HCT116 (cell line): ENCODE measurements around the gene DRGX. TPM values are rescaled to one million over a fixed set of nuclear protein-coding genes. Genes with fewer than 3 reads are reported as not detected.

ENCODE experiments used
- ATAC-seq: fragments of 200-7000 bp; cut with Tn5 transposase; 2 replicates; pipeline ENCODE4 v1.9.1; 2020; ENCODE audit warnings: mild to moderate bottlenecking, moderate library complexity
- BruUV-seq: library from RNA; stranded (reverse); fragments of 400-500 nt; replicated peaks from 2 replicates; lab custom pipeline; 2021; lab: Mats Ljungman, UMichigan
- CTCF ChIA-PET: fragments of 300-600 bp; sonication (Branson Sonifier 250); formaldehyde crosslinking; loops from one replicate; lab custom pipeline; 2021; ENCODE audit warnings: antibody characterized with exemption; lab: Charles Lee
- POLR2A ChIA-PET: fragments of 300-600, 350-600 bp; sonication (Branson Sonifier 250); formaldehyde crosslinking; loops from one replicate; lab custom pipeline; 2021; ENCODE audit warnings: antibody characterized with exemption; lab: Charles Lee
- RAD21 ChIA-PET, 2 experiments: fragments of 300-600 bp; sonication (Branson Sonifier 250); formaldehyde crosslinking; loops; one replicate each; lab custom pipeline; 2023; ENCODE audit warnings: low total read pairs in 2 of 2; ENCODE audit not compliant: uncharacterized antibody in 2 of 2, unreplicated experiment in 2 of 2, low non-redundant PET in 1 of 2; lab: Charles Lee
- DNase-seq: peaks from one replicate; pipeline ENCODE4 v3.0.0-alpha.2; 2010; ENCODE audit warnings: low read depth, low spot score
- H2AFZ ChIP-seq: fragments of 200-600 bp; shearing (Covaris generic), sonication (generic); 2 replicates; pipeline ENCODE4 v1.6.1; 2017; ENCODE audit warnings: low read depth, mixed run types, mixed read lengths, antibody characterized with exemption, low read length; ENCODE audit not compliant: poor library complexity, severe bottlenecking
- H3K27ac ChIP-seq: 2 replicates; pipeline ENCODE4 v1.5.1; 2012; ENCODE audit warnings: low read depth, low read length
- H3K27me3 ChIP-seq: fragments of 200-600 bp; sonication (generic); 2 replicates; pipeline ENCODE4 v1.6.1; 2016; ENCODE audit warnings: mixed run types, low read length, mixed read lengths; ENCODE audit not compliant: insufficient read depth
- H3K36me3 ChIP-seq, 2 experiments: fragments of 200-500 bp in 1 of 2; fragments of 200-600 bp in 1 of 2; sonication (Bioruptor generic) in 1 of 2; sonication (generic) in 1 of 2; 2 replicates each; pipeline versions ENCODE4 v1.5.1 to v1.6.1; 2014 to 2016; ENCODE audit warnings: low read length in 2 of 2, inconsistent platforms in 1 of 2, mixed read lengths in 1 of 2, mixed run types in 1 of 2; ENCODE audit not compliant: insufficient read depth in 2 of 2, control insufficient read depth in 1 of 2
- H3K4me1 ChIP-seq, 2 experiments: fragments of 200-600 bp in 1 of 2; sonication (generic) in 1 of 2; 2 replicates each; pipeline versions ENCODE4 v1.5.1 to v1.6.1; 2012 to 2017; ENCODE audit warnings: low read length in 2 of 2, inconsistent platforms in 1 of 2, mild to moderate bottlenecking in 1 of 2, mixed read lengths in 1 of 2, mixed run types in 1 of 2, moderate library complexity in 1 of 2; ENCODE audit not compliant: insufficient read depth in 2 of 2, control insufficient read depth in 1 of 2
- H3K4me2 ChIP-seq: fragments of 200-600 bp; sonication (generic); 2 replicates; pipeline ENCODE4 v1.6.1; 2017; ENCODE audit warnings: mixed run types, low read length, mixed read lengths
- H3K4me3 ChIP-seq, 2 experiments: fragments of 200-600 bp in 1 of 2; sonication (generic) in 1 of 2; replicated peaks in 1 of 2; 2 replicates each; pipeline ENCODE4 v1.5.1; 2011 to 2016; ENCODE audit warnings: low read length in 2 of 2, control low read depth in 1 of 2, low read depth in 1 of 2, mild to moderate bottlenecking in 1 of 2, mixed read lengths in 1 of 2, mixed run types in 1 of 2
- H3K79me2 ChIP-seq: fragments of 200-600 bp; sonication (generic); 2 replicates; pipeline ENCODE4 v1.6.1; 2017; ENCODE audit warnings: mild to moderate bottlenecking, mixed run types, low read length, moderate library complexity, mixed read lengths; ENCODE audit not compliant: insufficient read depth
- H3K9ac ChIP-seq: fragments of 200-600 bp; sonication (generic); 2 replicates; pipeline ENCODE4 v1.6.1; 2016; ENCODE audit warnings: low read length, mixed read lengths
- H3K9me2 ChIP-seq: fragments of 200-600 bp; sonication (generic), shearing (Covaris generic); 2 replicates; pipeline ENCODE4 v1.6.1; 2017; ENCODE audit warnings: mixed run types, mild to moderate bottlenecking, moderate library complexity; ENCODE audit not compliant: insufficient read depth
- H3K9me3 ChIP-seq, 2 experiments: fragments of 200-500 bp in 1 of 2; fragments of 200-600 bp in 1 of 2; sonication (Bioruptor generic) in 1 of 2; sonication (generic) in 1 of 2; 2 replicates each; pipeline ENCODE4 v1.6.1; 2014 to 2017; ENCODE audit warnings: low read length in 2 of 2, mixed read lengths in 2 of 2, inconsistent platforms in 1 of 2, low read depth in 1 of 2, mild to moderate bottlenecking in 1 of 2, mixed run types in 1 of 2, moderate library complexity in 1 of 2; ENCODE audit not compliant: control insufficient read depth in 1 of 2, insufficient read depth in 1 of 2
- H4K20me1 ChIP-seq: fragments of 200-600 bp; sonication (generic), shearing (Covaris generic); 2 replicates; pipeline ENCODE4 v1.6.1; 2017; ENCODE audit warnings: mixed run types, mild to moderate bottlenecking, moderate library complexity; ENCODE audit not compliant: insufficient read depth
- CBX3 ChIP-seq: IDR thresholded peaks from 2 replicates; pipeline ENCODE4 v1.6.1; 2012; ENCODE audit warnings: low read depth
- CEBPB ChIP-seq: IDR thresholded peaks from 2 replicates; pipeline ENCODE4 v1.6.1; 2012; ENCODE audit warnings: low read depth
- ELF1 ChIP-seq: IDR thresholded peaks from 2 replicates; pipeline ENCODE4 v1.6.1; 2012; ENCODE audit warnings: low read depth, borderline replicate concordance
- FOSL1 ChIP-seq: IDR thresholded peaks from 2 replicates; pipeline ENCODE4 v1.6.1; 2012; ENCODE audit warnings: low read depth
- JUND ChIP-seq: IDR thresholded peaks from 2 replicates; pipeline ENCODE4 v1.6.1; 2012
- POLR2A ChIP-seq: IDR thresholded peaks from 2 replicates; pipeline ENCODE4 v1.7.0; 2011; ENCODE audit warnings: borderline replicate concordance; ENCODE audit not compliant: insufficient read depth, insufficient read length; ENCODE audit errors: extremely low read depth
- POLR2AphosphoS5 ChIP-seq: IDR thresholded peaks from 2 replicates; pipeline ENCODE4 v1.6.1; 2011; ENCODE audit warnings: mild to moderate bottlenecking, low read depth, low read length, moderate library complexity
- RAD21 ChIP-seq: IDR thresholded peaks from 2 replicates; pipeline ENCODE4 v1.6.1; 2012; ENCODE audit warnings: low read depth, mild to moderate bottlenecking
- SIN3A ChIP-seq: IDR thresholded peaks from 2 replicates; pipeline ENCODE4 v1.6.1; 2012; ENCODE audit warnings: low read depth
- SP1 ChIP-seq: IDR thresholded peaks from 2 replicates; pipeline ENCODE4 v1.6.1; 2012; ENCODE audit warnings: low read depth
- SRF ChIP-seq: IDR thresholded peaks from 2 replicates; pipeline ENCODE4 v1.6.1; 2012; ENCODE audit warnings: low read depth
- YY1 ChIP-seq: IDR thresholded peaks from 2 replicates; pipeline ENCODE4 v1.6.1; 2011; ENCODE audit warnings: low read length, low read depth, moderate library complexity, mild to moderate bottlenecking; ENCODE audit not compliant: insufficient replicate concordance; ENCODE audit errors: extremely low read depth
- intact Hi-C: fragments of 100-400 bp; cut with micrococcal nuclease; formaldehyde crosslinking; loops from 2 replicates; pipeline ENCODE4 v1.10.0; 2022
- total RNA-seq: library from RNA; stranded (reverse); gene quantifications from one replicate; pipeline ENCODE4 v1.2.1, GENCODE V29; 2021; ENCODE audit not compliant: unreplicated experiment
- TF ChIP-seq, protein P1 (sequence below): IDR thresholded peaks from 2 replicates; pipeline ENCODE4 v1.6.1; 2012
- TF ChIP-seq, protein P2 (sequence below): IDR thresholded peaks from 2 replicates; pipeline ENCODE4 v1.6.1; 2012
- TF ChIP-seq, protein P3 (sequence below): IDR thresholded peaks from 2 replicates; pipeline ENCODE4 v1.6.1; 2011; ENCODE audit warnings: mild to moderate bottlenecking, low read length, moderate library complexity; ENCODE audit not compliant: insufficient replicate concordance; ENCODE audit errors: extremely low read depth
- TF ChIP-seq, protein P4 (sequence below), 3 experiments: fragments of 200-600 bp in 1 of 3; sonication (generic) in 1 of 3; IDR thresholded peaks in 2 of 3; conservative IDR thresholded peaks in 1 of 3; 2 replicates each; pipeline ENCODE4 v1.5.1; 2012 to 2017; ENCODE audit warnings: low read depth in 2 of 3, low read length in 2 of 3, antibody characterized with exemption in 1 of 3, borderline replicate concordance in 1 of 3, control low read depth in 1 of 3, mild to moderate bottlenecking in 1 of 3, mixed read lengths in 1 of 3, mixed run types in 1 of 3, moderate library complexity in 1 of 3; ENCODE audit not compliant: insufficient read depth in 1 of 3

Gene DRGX
- total RNA-seq, 1 experiment from 2014 or later: not detected

DNA sequence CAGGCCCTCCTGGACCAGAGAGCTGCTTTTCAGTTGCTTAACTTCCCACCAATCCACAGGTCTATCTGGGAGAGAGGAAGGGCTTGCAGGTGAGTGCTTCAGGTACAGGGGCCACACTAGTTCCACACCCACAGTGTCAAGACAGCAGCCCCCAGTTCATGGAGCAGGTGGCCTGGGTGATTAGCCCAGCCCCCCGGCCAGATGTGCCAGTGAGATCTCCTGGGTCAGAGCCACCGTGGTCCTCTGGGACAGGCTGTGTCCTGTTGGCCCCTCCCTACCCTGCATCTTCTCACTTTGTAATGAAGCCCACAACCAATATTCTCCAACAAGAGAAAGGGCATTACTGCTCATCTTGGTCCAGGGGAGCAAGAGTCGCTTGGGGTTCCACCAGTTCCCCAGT, 30.6 kb downstream of the DRGX start:
- ChIA-PET CTCF (no interaction called here), RAD21 (no interaction called here), POLR2A (no interaction called here)
- Histone ChIP-seq H3K4me2 (no peak overlapping the region), H3K9me2 (no peaks in the 10 kb centered on the region), H3K9ac (no peak overlapping the region), H3K79me2 (no peaks in the 10 kb centered on the region), H3K9me3 (no peaks in the 10 kb centered on the region), H3K27me3 (0 out of 2 replicates have a peak, but pooled peaks cover 8% of the 10 kb centered on the region), H3K4me3 (no peak overlapping the region), H3K36me3 (no peaks in the 10 kb centered on the region), H3K4me1 (peaks cover 0 to 5% of the 10 kb centered on the region in 2 experiments; a peak in 2 of 4 replicates), H2AFZ (no peak overlapping the region), H3K27ac (no peak overlapping the region), H4K20me1 (no peaks in the 10 kb centered on the region)
- BruUV-seq: no TSS peak
- TF ChIP-seq JUND: no peak
- TF ChIP-seq YY1: no peak
- TF ChIP-seq, protein P1, sequence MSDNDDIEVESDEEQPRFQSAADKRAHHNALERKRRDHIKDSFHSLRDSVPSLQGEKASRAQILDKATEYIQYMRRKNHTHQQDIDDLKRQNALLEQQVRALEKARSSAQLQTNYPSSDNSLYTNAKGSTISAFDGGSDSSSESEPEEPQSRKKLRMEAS: no peak
- no peak for TF ChIP-seq RAD21
- TF ChIP-seq FOSL1: no peak
- TF ChIP-seq SRF: no peak
- no peak for TF ChIP-seq ELF1
- no peak for TF ChIP-seq SP1
- TF ChIP-seq POLR2AphosphoS5: no peak
- TF ChIP-seq CBX3: no peak
- no peak for TF ChIP-seq POLR2A
- TF ChIP-seq CEBPB: no peak
- intact Hi-C loops: no loop called here
- DNase-seq: no peak
- ATAC-seq: no peak

DNA sequence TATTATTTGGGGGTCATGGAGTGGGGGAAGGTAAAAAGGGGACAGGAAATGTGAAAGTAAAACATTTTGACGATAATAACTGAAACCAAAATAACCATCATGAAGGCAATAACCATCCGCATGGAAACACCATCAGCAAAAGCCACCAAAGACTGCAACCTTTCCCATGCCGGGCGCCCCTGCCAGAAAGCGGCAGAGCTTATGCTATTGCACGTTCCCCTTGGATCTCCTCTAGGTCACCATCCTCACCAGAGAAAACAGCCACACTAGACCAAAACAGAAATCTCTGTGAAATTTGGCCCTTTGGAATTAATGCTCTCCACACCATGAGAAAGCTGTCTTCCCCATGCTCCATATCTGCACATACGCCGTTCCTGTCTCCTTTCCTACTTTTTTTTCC, 31.1 kb downstream of the DRGX start:
- Histone ChIP-seq H4K20me1 (no peaks in the 10 kb centered on the region), H3K27ac (no peak overlapping the region), H3K4me2 (no peak overlapping the region), H3K9ac (no peak overlapping the region), H3K27me3 (0 out of 2 replicates have a peak, but pooled peaks cover 8% of the 10 kb centered on the region), H3K9me2 (no peaks in the 10 kb centered on the region), H3K4me3 (no peak overlapping the region), H3K79me2 (no peaks in the 10 kb centered on the region), H3K4me1 (peaks cover 0 to 5% of the 10 kb centered on the region in 2 experiments; a peak in 2 of 4 replicates), H3K9me3 (no peaks in the 10 kb centered on the region), H3K36me3 (no peaks in the 10 kb centered on the region), H2AFZ (no peak overlapping the region)
- ChIA-PET CTCF (no interaction called here), RAD21 (no interaction called here), POLR2A (no interaction called here)
- ATAC-seq (no peak), DNase-seq (no peak)
- no TSS peak for BruUV-seq
- intact Hi-C loops: no loop called here
- TF ChIP-seq, protein P2, sequence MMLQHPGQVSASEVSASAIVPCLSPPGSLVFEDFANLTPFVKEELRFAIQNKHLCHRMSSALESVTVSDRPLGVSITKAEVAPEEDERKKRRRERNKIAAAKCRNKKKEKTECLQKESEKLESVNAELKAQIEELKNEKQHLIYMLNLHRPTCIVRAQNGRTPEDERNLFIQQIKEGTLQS: no peak
- TF ChIP-seq CEBPB (no peak), SP1 (no peak), POLR2A (no peak), ELF1 (no peak), SRF (no peak), JUND (no peak), YY1 (no peak), SIN3A (no peak)
- TF ChIP-seq, protein P3, sequence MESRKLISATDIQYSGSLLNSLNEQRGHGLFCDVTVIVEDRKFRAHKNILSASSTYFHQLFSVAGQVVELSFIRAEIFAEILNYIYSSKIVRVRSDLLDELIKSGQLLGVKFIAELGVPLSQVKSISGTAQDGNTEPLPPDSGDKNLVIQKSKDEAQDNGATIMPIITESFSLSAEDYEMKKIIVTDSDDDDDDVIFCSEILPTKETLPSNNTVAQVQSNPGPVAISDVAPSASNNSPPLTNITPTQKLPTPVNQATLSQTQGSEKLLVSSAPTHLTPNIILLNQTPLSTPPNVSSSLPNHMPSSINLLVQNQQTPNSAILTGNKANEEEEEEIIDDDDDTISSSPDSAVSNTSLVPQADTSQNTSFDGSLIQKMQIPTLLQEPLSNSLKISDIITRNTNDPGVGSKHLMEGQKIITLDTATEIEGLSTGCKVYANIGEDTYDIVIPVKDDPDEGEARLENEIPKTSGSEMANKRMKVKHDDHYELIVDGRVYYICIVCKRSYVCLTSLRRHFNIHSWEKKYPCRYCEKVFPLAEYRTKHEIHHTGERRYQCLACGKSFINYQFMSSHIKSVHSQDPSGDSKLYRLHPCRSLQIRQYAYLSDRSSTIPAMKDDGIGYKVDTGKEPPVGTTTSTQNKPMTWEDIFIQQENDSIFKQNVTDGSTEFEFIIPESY: no peak
- TF ChIP-seq, protein P4, sequence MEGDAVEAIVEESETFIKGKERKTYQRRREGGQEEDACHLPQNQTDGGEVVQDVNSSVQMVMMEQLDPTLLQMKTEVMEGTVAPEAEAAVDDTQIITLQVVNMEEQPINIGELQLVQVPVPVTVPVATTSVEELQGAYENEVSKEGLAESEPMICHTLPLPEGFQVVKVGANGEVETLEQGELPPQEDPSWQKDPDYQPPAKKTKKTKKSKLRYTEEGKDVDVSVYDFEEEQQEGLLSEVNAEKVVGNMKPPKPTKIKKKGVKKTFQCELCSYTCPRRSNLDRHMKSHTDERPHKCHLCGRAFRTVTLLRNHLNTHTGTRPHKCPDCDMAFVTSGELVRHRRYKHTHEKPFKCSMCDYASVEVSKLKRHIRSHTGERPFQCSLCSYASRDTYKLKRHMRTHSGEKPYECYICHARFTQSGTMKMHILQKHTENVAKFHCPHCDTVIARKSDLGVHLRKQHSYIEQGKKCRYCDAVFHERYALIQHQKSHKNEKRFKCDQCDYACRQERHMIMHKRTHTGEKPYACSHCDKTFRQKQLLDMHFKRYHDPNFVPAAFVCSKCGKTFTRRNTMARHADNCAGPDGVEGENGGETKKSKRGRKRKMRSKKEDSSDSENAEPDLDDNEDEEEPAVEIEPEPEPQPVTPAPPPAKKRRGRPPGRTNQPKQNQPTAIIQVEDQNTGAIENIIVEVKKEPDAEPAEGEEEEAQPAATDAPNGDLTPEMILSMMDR (IDR thresholded peaks at IDR 0.05 in 2 of 3, conservative IDR thresholded peaks at IDR 0.05 in 1 of 3; ENCODE audit: borderline replicate concordance in 1 of 3, insufficient read depth in 1 of 3, low read depth in 2 of 3, low read length in 2 of 3): no peak
